Ascending aorta (tissue), 2 donors: ENCODE results near the gene ORM1. TPM values are rescaled to one million over a fixed set of nuclear protein-coding genes. Genes with fewer than 3 reads are reported as not detected.
A peak's percentile ranks its signal among the peaks of the same experiment; 100 is the strongest.
"Not testable (repeated sequence)": the region's sequence is repeated elsewhere in the genome, so short reads cannot be mapped to it uniquely, and the experiment has no call there.

Experiments used
- DNase-seq, 2 donors: peaks; one replicate each; pipeline ENCODE4 v3.0.0-alpha.2; 2019; ENCODE audit warnings: low spot score in 2 of 2
- H3K27ac ChIP-seq, 2 donors: fragments of 200-600 bp; sonication (generic); one replicate each; pipeline ENCODE4 v1.5.1; 2016 to 2017; ENCODE audit warnings: mild to moderate bottlenecking in 1 of 2
- H3K27me3 ChIP-seq: fragments of 200-600 bp; sonication (generic); one replicate; pipeline ENCODE4 v1.5.1; 2017
- H3K36me3 ChIP-seq, 2 donors: fragments of 200-600 bp; sonication (generic); one replicate each; pipeline ENCODE4 v1.5.1; 2016
- H3K4me1 ChIP-seq, 2 donors: fragments of 200-600 bp; sonication (generic); one replicate each; pipeline ENCODE4 v1.5.1; 2016 to 2017; ENCODE audit warnings: mild to moderate bottlenecking in 1 of 2
- H3K4me3 ChIP-seq, 2 donors: fragments of 200-600 bp; sonication (generic); one replicate each; pipeline ENCODE4 v1.5.1; 2016 to 2017; ENCODE audit warnings: mild to moderate bottlenecking in 1 of 2
- H3K9me3 ChIP-seq, 2 donors: fragments of 200-600 bp; sonication (generic); one replicate each; pipeline ENCODE4 v1.5.1; 2016
- intact Hi-C: fragments of 100-400 bp; cut with DNase I; formaldehyde crosslinking; loops from one replicate; pipeline ENCODE4 v1.15.1; 2023
- total RNA-seq: library from RNA; depleted of rRNA; stranded (reverse); fragments of >200 nt; gene quantifications from one replicate; pipeline ENCODE4 v1.1.0, GENCODE V29; 2016
- TF ChIP-seq, protein P1 (sequence below), 3 experiments: fragments of 200-600 bp in 2 of 3; fragments of 450-650 bp in 1 of 3; sonication (generic) in 2 of 3; IDR thresholded peaks; one replicate each; pipeline ENCODE4 v1.5.1; 2016 to 2019; ENCODE audit warnings: antibody characterized with exemption in 3 of 3, mild to moderate bottlenecking in 1 of 3, moderate library complexity in 1 of 3

Gene ORM1
- 53.3 TPM for total RNA-seq

DNA sequence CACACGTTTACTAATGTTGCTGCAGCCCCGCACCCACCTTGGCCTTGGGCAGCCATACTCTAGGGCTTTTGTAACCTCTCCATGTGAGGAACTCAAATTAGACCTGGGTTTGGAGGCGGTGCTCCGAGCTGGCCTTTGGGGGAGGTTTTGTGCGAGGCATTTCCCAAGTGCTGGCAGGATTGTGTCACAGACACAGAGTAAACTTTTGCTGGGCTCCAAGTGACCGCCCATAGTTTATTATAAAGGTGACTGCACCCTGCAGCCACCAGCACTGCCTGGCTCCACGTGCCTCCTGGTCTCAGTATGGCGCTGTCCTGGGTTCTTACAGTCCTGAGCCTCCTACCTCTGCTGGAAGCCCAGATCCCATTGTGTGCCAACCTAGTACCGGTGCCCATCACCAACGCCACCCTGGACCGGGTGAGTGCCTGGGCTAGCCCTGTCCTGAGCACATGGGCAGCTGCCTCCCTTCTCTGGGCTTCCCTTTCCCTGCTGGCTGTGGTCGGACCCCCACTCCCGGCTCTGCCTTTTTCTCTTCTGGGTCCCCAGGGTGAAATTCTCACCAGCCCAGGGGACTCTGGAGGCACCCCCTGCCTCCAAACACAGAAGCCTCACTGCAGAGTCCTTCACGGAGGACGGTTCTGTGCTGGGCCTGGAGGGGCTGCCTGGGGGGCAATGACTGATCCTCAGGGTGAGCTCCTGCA is at the start of gene ORM1:
Gene ORM1, plus strand, starts transcription at position 268 of the 701 bp plus-strand sequence. Its CDS starts 36 bp downstream, at position 304.
- H3K36me3 ChIP-seq, DNase-seq, H3K27ac ChIP-seq, H3K4me3 ChIP-seq, H3K27me3 ChIP-seq, H3K4me1 ChIP-seq, intact Hi-C loops, H3K9me3 ChIP-seq: not testable (repeated sequence)

DNA sequence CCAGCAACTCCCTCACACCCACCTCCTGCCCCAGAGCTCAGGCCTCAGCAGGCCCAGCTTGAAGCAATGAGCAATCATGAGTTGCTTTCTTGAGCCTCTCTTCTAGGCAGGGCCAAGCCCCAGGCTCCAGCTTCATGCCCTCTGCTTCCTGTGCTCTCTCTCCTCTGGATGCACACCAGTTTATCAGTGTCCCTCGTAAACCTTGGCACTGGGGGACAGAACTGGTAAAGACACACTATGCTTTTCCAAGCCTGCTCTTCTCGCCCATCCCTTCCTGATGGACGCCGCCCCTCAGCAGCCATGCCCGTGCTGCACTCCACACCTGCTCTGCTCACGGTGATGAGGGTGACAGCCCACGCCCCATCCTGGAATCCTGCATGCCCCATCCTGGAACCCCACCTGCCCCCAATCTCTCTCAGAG is 49.4 kb upstream of the ORM1 start:
- no peak overlapping the region for H3K27ac ChIP-seq
- no peaks in the 10 kb centered on the region for H3K9me3 ChIP-seq
- TF ChIP-seq, protein P1, sequence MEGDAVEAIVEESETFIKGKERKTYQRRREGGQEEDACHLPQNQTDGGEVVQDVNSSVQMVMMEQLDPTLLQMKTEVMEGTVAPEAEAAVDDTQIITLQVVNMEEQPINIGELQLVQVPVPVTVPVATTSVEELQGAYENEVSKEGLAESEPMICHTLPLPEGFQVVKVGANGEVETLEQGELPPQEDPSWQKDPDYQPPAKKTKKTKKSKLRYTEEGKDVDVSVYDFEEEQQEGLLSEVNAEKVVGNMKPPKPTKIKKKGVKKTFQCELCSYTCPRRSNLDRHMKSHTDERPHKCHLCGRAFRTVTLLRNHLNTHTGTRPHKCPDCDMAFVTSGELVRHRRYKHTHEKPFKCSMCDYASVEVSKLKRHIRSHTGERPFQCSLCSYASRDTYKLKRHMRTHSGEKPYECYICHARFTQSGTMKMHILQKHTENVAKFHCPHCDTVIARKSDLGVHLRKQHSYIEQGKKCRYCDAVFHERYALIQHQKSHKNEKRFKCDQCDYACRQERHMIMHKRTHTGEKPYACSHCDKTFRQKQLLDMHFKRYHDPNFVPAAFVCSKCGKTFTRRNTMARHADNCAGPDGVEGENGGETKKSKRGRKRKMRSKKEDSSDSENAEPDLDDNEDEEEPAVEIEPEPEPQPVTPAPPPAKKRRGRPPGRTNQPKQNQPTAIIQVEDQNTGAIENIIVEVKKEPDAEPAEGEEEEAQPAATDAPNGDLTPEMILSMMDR (IDR thresholded peaks at IDR 0.05): no peak
- intact Hi-C loops: no loop called here
- H3K36me3 ChIP-seq: no peaks in the 10 kb centered on the region
- DNase-seq: peak in 1 of 2 donors; percentile 42
- H3K27me3 ChIP-seq: no peaks in the 10 kb centered on the region
- H3K4me3 ChIP-seq: no peak overlapping the region
- peaks cover 0 to 1% of the 10 kb centered on the region in 2 donors for H3K4me1 ChIP-seq

DNA sequence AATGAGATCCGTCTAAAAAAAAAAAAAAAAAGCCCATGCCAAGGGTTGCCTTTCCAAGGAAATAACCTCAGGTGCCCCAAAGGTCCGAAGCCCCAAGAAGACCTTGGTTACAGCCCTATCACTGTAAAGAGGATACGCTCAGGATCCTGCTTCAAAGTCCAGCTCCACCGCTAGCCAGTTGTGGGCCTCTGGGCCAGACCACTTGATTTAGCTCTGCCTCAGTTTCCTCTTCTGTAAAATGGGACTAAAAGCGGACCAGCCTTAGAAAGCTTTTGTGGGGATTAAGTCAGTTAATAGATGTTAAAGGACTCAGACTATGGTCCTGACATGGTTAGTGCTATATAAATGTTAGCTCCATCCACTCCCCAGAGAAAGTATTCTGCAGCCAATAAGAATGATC is 48.7 kb upstream of the ORM1 start:
- H3K27ac ChIP-seq: no peak overlapping the region
- intact Hi-C loops: no loop called here
- H3K36me3 ChIP-seq: no peaks in the 10 kb centered on the region
- no peaks in the 10 kb centered on the region for H3K27me3 ChIP-seq
- peak in 1 of 2 donors; percentile 25 for DNase-seq
- TF ChIP-seq, protein P1 (IDR thresholded peaks at IDR 0.05): no peak
- H3K9me3 ChIP-seq: no peaks in the 10 kb centered on the region
- peaks cover 0 to 7% of the 10 kb centered on the region in 2 donors for H3K4me1 ChIP-seq
- H3K4me3 ChIP-seq: no peak overlapping the region

DNA sequence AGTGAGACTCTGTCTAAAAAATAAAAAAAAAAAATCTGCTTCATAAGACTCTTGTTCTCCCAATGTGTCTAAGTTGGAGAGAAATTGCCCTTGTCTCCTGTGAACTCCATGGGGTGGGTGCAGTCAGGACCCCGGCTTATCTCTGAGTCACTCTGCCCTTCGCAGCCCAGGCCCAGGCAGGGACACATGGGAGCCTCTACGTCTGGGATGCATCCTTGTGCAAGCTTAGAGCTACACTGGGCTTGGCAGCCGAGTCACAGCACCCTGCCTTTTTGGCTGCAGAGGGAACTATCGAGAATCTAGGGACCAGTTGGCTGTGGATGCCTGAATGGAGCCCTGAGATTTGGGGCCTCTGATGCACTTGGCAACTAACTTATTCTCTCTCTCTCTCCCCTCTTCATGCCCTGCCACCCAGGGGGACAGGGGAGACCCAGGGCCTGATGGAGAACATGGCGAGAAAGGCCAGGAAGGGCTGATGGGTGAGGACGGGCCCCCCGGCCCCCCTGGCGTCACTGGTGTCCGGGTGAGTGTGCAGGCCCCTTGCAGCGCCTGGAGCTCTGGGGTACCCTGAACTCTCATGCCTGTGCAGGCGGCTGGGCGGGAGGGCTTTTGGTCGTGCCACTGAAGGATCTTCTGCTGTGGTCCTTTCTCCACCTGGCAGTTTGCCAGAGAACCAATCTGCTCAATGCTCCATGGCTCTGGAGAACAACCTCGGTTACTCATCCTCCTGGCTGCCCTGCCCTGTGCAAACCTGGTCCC is 47.5 kb upstream of the ORM1 start:
- peak in 1 of 2 donors; percentile 61 for DNase-seq
- no peak overlapping the region for H3K27ac ChIP-seq
- no peak overlapping the region for H3K4me3 ChIP-seq
- intact Hi-C loops: loop anchor here (1.0 kb wide), 1 partner anchor 36 kb away; no protein-coding TSS in a partner anchor
- no peaks in the 10 kb centered on the region for H3K9me3 ChIP-seq
- TF ChIP-seq, protein P1 (IDR thresholded peaks at IDR 0.05): no peak
- peaks cover 0 to 11% of the 10 kb centered on the region in 2 donors for H3K4me1 ChIP-seq
- H3K27me3 ChIP-seq: no peaks in the 10 kb centered on the region
- no peaks in the 10 kb centered on the region for H3K36me3 ChIP-seq

DNA sequence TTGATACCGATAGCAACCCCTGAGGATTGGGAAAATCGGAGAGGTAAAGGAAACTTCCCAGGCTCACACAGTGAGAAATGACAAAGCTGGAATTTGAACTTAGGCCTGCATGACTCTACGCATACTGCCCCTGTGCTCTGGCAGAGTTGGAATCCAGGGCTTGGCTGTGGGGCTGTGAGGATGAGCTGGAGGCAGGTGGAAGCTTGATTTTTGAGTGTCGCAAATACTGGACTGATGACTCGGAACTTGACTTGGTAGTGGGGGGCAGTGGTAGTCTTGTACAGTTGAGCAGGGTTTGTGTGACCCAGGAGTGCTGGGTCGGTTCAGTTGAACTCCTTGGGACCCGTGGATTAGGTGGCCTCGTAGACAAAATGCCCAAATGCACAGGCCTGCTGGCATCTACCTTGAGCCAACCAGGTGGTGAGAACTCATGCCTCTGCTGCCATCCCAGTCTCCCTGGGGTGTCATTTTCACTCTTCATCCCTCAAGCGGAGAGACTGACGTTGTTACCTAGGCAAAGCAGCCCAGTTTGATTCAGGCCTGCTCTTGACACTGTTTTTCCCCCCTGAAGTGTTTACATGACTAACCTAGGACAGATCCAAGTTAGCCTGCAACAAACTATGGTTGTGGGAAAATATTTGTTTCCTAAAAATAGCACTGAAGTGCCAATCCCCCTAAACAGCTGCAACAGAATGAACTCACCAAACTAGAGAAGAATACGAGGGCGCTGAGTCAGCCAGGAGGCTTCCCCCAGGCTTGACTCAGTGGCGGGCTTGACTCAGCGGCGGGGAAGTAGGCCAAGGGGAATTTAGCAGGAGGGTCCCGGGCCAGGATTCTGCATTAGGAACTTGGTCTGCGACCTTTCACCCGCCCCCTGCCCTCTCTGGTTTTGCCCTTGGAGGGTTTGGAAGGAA is 45.7 kb upstream of the ORM1 start:
- peak; percentile 2 to 56 for DNase-seq
- intact Hi-C loops: loop anchor here (1.0 kb wide), 1 partner anchor 38 kb away; no protein-coding TSS in a partner anchor

More for the DNA sequence above, 45.7 kb upstream of the ORM1 start:
- Histone ChIP-seq H3K27me3 (no peaks in the 10 kb centered on the region), H3K27ac (no peak overlapping the region), H3K36me3 (no peaks in the 10 kb centered on the region), H3K4me1 (peaks cover 0 to 11% of the 10 kb centered on the region in 2 donors), H3K9me3 (no peaks in the 10 kb centered on the region), H3K4me3 (no peak overlapping the region)
- TF ChIP-seq, protein P1 (IDR thresholded peaks at IDR 0.05): no peak
